CD14-positive monocyte (primary cell): ENCODE measurements around the gene GALNT15. TPM values are rescaled to one million over a fixed set of nuclear protein-coding genes. Genes with fewer than 3 reads are reported as not detected.

Experiments used
- DNase-seq, 3 donors: peaks; one replicate each; pipeline ENCODE4 v3.0.0-alpha.2; 2011 to 2022
- H2AFZ ChIP-seq: 2 replicates; pipeline ENCODE4 v1.6.0; 2012; ENCODE audit warnings: mild to moderate bottlenecking, low read depth, low read length, inconsistent platforms; ENCODE audit not compliant: insufficient read depth, poor library complexity, severe bottlenecking
- H3K27ac ChIP-seq, 2 donors: 1 replicate in 1 of 2; 2 replicates in 1 of 2; pipeline ENCODE4 v1.5.1; 2012 to 2013; ENCODE audit warnings: low read length in 2 of 2, control low read depth in 1 of 2, inconsistent platforms in 1 of 2, low read depth in 1 of 2, mild to moderate bottlenecking in 1 of 2
- H3K27me3 ChIP-seq, 2 donors: one replicate each; pipeline versions ENCODE4 v1.6.0 to v1.6.1; 2011 to 2013; ENCODE audit warnings: low read length in 2 of 2; ENCODE audit not compliant: control insufficient read depth in 2 of 2, insufficient read depth in 2 of 2
- H3K36me3 ChIP-seq, 2 donors: replicated peaks in 1 of 2; 1 replicate in 1 of 2; 2 replicates in 1 of 2; pipeline versions ENCODE4 v1.5.1 to v1.6.1; 2012 to 2013; ENCODE audit warnings: low read length in 2 of 2, control low read depth in 1 of 2, inconsistent platforms in 1 of 2, mild to moderate bottlenecking in 1 of 2; ENCODE audit not compliant: insufficient read depth in 2 of 2, control insufficient read depth in 1 of 2
- H3K4me1 ChIP-seq, 2 donors: 1 replicate in 1 of 2; 2 replicates in 1 of 2; pipeline versions ENCODE4 v1.5.1 to v1.6.1; 2012 to 2013; ENCODE audit warnings: low read length in 2 of 2, control low read depth in 1 of 2, inconsistent platforms in 1 of 2, mild to moderate bottlenecking in 1 of 2, moderate library complexity in 1 of 2; ENCODE audit not compliant: insufficient read depth in 2 of 2, control insufficient read depth in 1 of 2
- H3K4me2 ChIP-seq: replicated peaks from 2 replicates; pipeline ENCODE3; 2012; ENCODE audit warnings: low read length, moderate library complexity, mild to moderate bottlenecking; ENCODE audit not compliant: poor library complexity, severe bottlenecking; ENCODE audit errors: extremely low read depth
- H3K4me3 ChIP-seq, 3 experiments: fragments of 200-600 bp in 1 of 3; sonication (generic) in 1 of 3; replicated peaks in 1 of 3; 1 replicate in 2 of 3; 2 replicates in 1 of 3; pipeline ENCODE4 v1.5.1; 2011 to 2013; ENCODE audit warnings: low read length in 3 of 3, mild to moderate bottlenecking in 3 of 3, control low read depth in 2 of 3, low read depth in 2 of 3, inconsistent platforms in 1 of 3, moderate library complexity in 1 of 3
- H3K79me2 ChIP-seq: 2 replicates; pipeline ENCODE4 v1.6.0; 2012; ENCODE audit warnings: mild to moderate bottlenecking, control low read depth, inconsistent platforms, low read length, moderate library complexity; ENCODE audit not compliant: insufficient read depth
- H3K9ac ChIP-seq: 2 replicates; pipeline ENCODE4 v1.6.0; 2017; ENCODE audit warnings: low read length, mild to moderate bottlenecking; ENCODE audit not compliant: insufficient read depth, poor library complexity, severe bottlenecking
- H3K9me3 ChIP-seq, 2 donors: replicated peaks in 1 of 2; 1 replicate in 1 of 2; 2 replicates in 1 of 2; pipeline versions ENCODE4 v1.5.1 to v1.6.1; 2012 to 2013; ENCODE audit warnings: low read length in 2 of 2, control low read depth in 1 of 2; ENCODE audit not compliant: control insufficient read depth in 1 of 2, insufficient read depth in 1 of 2
- H4K20me1 ChIP-seq: 2 replicates; pipeline ENCODE4 v1.6.0; 2012; ENCODE audit warnings: mild to moderate bottlenecking, low read length, control low read depth, moderate library complexity; ENCODE audit not compliant: insufficient read depth
- H3K27ac Mint-ChIP-seq, 7 donors: one replicate each; pipeline ENCODE4 v1.8.0; 2020; ENCODE audit warnings: mild to moderate bottlenecking in 7 of 7, mixed read lengths in 7 of 7, moderate library complexity in 6 of 7, inconsistent platforms in 2 of 7
- H3K27me3 Mint-ChIP-seq, 3 donors: one replicate each; pipeline ENCODE4 v1.8.0; 2021 to 2022; ENCODE audit warnings: low read depth in 3 of 3, mild to moderate bottlenecking in 3 of 3, mixed read lengths in 3 of 3, moderate library complexity in 3 of 3, inconsistent platforms in 1 of 3
- H3K36me3 Mint-ChIP-seq, 2 donors: one replicate each; pipeline ENCODE4 v1.8.0; 2020; ENCODE audit warnings: mixed read lengths in 2 of 2, inconsistent platforms in 1 of 2, mild to moderate bottlenecking in 1 of 2
- H3K4me1 Mint-ChIP-seq: one replicate; pipeline ENCODE4 v1.8.0; 2020; ENCODE audit warnings: mild to moderate bottlenecking, mixed read lengths
- H3K4me3 Mint-ChIP-seq, 2 donors: one replicate each; pipeline ENCODE4 v1.8.0; 2020; ENCODE audit warnings: mild to moderate bottlenecking in 2 of 2, mixed read lengths in 2 of 2, moderate library complexity in 1 of 2
- H3K9me3 Mint-ChIP-seq, 7 donors: one replicate each; pipeline ENCODE4 v1.8.0; 2020 to 2022; ENCODE audit warnings: mixed read lengths in 7 of 7, mild to moderate bottlenecking in 6 of 7, moderate library complexity in 6 of 7, inconsistent platforms in 2 of 7
- WGBS: methylation state at CpG from one replicate; pipeline ENCODE4 v1.1.5; 2013; ENCODE audit warnings: missing lambda C conversion rate; ENCODE audit not compliant: insufficient coverage; 5-methylcytosine and 5-hydroxymethylcytosine counted together
- intact Hi-C, 2 donors: fragments of 100-400 bp; cut with micrococcal nuclease; formaldehyde crosslinking; loops; one replicate each; pipeline versions ENCODE4 v1.15.0 to v1.15.1; 2023
- polyA plus RNA-seq, 3 donors: library from polyadenylated mRNA; depleted of rRNA in 1 of 3; unstranded in 2 of 3; stranded (reverse) in 1 of 3; fragments of 300-500 nt in 2 of 3; fragments of >200 nt in 1 of 3; fragmentation: Illumina TruSeq in 2 of 3; gene quantifications; 1 replicate in 2 of 3; 2 replicates in 1 of 3; pipeline ENCODE4 v1.2.3, GENCODE V29; 2012 to 2021
- TF ChIP-seq, protein P1 (sequence below): fragments of 200-600 bp; IDR thresholded peaks from one replicate; pipeline ENCODE4 v1.8.0; 2022; ENCODE audit warnings: antibody characterized with exemption, mild to moderate bottlenecking

Gene GALNT15
- polyA plus RNA-seq, 3 donors = not detected

DNA sequence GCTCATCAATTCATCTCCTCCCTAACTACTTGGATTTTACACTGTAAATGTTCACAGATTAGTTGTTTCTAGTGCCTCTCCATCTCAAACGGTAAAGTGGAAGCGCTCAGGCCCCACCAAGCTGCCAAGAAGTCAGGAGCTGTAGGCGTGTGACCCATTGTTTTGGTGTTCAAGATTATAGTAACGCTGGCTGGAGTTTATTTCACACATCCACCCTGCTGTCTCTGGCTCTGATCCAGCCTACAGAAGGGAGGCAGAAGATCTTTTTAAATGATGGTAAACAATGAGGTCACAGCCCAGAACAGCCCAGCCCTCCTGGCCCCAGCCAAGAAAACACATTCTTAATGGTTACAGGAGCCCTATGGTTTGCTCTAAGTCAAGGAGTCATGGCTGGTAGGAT lies 25.7 kb upstream of the GALNT15 start:
- H3K27me3 Mint-ChIP-seq = peaks cover 0 to 6% (median 2%) of the 10 kb centered on the region in 3 donors
- intact Hi-C loops = no loop called here
- Histone ChIP-seq H4K20me1 (no peaks in the 10 kb centered on the region), H3K4me3 (no peak overlapping the region), H3K36me3 (no peaks in the 10 kb centered on the region), H3K9ac (no peak overlapping the region), H3K27ac (no peak overlapping the region), H3K4me1 (no peaks in the 10 kb centered on the region), H3K4me2 (no peak overlapping the region), H2AFZ (no peak overlapping the region), H3K9me3 (peaks cover 6 to 32% of the 10 kb centered on the region in 2 donors), H3K79me2 (no peaks in the 10 kb centered on the region), H3K27me3 (no peaks in the 10 kb centered on the region)
- H3K4me1 Mint-ChIP-seq = peaks cover 2% of the 10 kb centered on the region
- DNase-seq = no peak
- H3K9me3 Mint-ChIP-seq = peaks cover 13 to 42% (median 34%) of the 10 kb centered on the region in 7 donors
- H3K4me3 Mint-ChIP-seq = no peak overlapping the region
- H3K36me3 Mint-ChIP-seq = no peaks in the 10 kb centered on the region
- no peak overlapping the region for H3K27ac Mint-ChIP-seq
- TF ChIP-seq, protein P1, sequence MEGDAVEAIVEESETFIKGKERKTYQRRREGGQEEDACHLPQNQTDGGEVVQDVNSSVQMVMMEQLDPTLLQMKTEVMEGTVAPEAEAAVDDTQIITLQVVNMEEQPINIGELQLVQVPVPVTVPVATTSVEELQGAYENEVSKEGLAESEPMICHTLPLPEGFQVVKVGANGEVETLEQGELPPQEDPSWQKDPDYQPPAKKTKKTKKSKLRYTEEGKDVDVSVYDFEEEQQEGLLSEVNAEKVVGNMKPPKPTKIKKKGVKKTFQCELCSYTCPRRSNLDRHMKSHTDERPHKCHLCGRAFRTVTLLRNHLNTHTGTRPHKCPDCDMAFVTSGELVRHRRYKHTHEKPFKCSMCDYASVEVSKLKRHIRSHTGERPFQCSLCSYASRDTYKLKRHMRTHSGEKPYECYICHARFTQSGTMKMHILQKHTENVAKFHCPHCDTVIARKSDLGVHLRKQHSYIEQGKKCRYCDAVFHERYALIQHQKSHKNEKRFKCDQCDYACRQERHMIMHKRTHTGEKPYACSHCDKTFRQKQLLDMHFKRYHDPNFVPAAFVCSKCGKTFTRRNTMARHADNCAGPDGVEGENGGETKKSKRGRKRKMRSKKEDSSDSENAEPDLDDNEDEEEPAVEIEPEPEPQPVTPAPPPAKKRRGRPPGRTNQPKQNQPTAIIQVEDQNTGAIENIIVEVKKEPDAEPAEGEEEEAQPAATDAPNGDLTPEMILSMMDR = no peak
- 83% methylated on average over 2 of the region's 4 CpGs for whole genome bisulfite sequencing

DNA sequence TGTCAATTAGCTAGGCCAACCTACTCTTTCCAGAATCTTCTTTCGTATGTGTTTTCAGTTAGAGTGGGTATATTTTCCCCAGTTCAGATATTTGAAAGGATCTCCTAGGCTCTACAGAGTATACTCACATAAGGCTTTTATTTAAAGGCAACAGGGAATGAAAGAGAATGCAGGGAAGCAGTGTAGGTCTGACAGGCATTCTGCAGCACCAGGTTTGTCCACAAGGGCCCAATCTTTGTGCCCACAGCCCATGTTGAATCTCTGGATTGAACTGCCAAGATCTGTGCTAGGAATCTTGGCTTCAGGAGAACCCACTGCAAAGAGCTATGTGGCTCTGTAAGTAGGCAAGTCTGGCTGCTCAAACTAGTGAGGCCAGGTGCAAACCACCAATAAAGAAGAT lies 24.2 kb upstream of the GALNT15 start:
- Histone ChIP-seq H3K9ac (no peak overlapping the region), H3K79me2 (no peaks in the 10 kb centered on the region), H3K9me3 (peaks cover 9 to 23% of the 10 kb centered on the region in 2 donors), H4K20me1 (no peaks in the 10 kb centered on the region), H3K4me1 (no peaks in the 10 kb centered on the region), H3K27me3 (no peaks in the 10 kb centered on the region), H3K4me2 (no peak overlapping the region), H3K4me3 (no peak overlapping the region), H3K36me3 (no peaks in the 10 kb centered on the region), H3K27ac (no peak overlapping the region), H2AFZ (no peak overlapping the region)
- TF ChIP-seq, protein P1 = no peak
- WGBS = no CpG with 5 or more reads among the region's 1 CpG
- Mint-ChIP-seq H3K27ac (no peak overlapping the region), H3K9me3 (peaks cover 15 to 39% (median 29%) of the 10 kb centered on the region in 7 donors), H3K36me3 (no peaks in the 10 kb centered on the region), H3K4me1 (peaks cover 2% of the 10 kb centered on the region), H3K4me3 (no peak overlapping the region), H3K27me3 (peaks cover 0 to 3% (median 0%) of the 10 kb centered on the region in 3 donors)
- intact Hi-C loops = no loop called here
- DNase-seq = no peak
